Left forelimb (tissue), 1 donor: ENCODE data around the gene SGTB.

Source experiments
- DNase-seq: peaks from one replicate; pipeline ENCODE4 v3.0.0-alpha.2; 2018; ENCODE audit warnings: low spot score

Gene SGTB, protein sequence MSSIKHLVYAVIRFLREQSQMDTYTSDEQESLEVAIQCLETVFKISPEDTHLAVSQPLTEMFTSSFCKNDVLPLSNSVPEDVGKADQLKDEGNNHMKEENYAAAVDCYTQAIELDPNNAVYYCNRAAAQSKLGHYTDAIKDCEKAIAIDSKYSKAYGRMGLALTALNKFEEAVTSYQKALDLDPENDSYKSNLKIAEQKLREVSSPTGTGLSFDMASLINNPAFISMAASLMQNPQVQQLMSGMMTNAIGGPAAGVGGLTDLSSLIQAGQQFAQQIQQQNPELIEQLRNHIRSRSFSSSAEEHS

DNA sequence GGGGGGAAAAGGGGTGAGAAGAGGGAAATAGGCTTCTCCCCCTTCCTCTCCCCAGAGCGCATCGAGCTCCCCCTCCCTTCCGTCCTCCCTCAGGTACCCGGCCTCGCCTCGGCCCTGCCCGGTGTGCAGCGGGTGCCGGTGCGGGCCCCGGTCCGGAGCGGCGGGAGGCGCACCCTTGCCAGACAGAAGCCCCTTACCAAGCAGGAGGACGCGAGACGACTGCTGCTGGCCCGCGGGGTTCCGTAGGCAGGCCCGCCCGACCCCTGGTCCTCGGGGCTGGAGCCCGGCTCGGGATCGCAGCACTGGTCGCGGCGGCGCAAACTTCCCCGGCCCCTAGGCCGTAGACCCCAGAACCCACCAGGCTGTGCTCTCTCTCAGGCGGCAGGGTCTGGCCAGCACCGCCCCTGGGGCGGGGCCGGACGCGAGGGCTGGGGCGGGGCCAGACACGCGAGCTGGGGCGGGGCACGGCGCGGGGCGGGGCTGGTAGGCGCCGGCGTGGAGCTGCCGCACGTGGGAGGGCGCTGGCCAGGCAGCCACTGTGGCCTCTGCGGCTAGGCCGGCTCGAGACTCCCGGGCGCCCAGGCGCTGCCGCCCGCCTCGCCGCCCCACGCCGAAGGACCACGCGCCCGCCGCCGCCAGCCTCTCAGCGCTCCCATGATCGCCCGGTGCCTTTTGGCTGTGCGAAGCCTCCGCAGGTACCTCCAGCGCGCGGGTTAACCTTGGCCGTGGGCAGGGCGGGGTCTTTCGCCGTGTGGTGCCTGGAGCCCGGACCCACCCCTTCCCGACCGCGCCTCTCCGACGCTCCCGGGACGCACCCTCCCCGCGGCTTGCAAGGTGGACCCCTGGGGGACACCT lies at the start of gene SGTB, which contains the start of gene NLN:
TSS of gene SGTB (minus strand) at position 390 of the 855 bp plus-strand sequence. CDS start 1,302 bp downstream, outside the sequence.
TSS of gene NLN (plus strand) at position 486 of the 855 bp plus-strand sequence. CDS start at position 655, 169 bp downstream.
- DNase-seq, result peak; percentile 93

DNA sequence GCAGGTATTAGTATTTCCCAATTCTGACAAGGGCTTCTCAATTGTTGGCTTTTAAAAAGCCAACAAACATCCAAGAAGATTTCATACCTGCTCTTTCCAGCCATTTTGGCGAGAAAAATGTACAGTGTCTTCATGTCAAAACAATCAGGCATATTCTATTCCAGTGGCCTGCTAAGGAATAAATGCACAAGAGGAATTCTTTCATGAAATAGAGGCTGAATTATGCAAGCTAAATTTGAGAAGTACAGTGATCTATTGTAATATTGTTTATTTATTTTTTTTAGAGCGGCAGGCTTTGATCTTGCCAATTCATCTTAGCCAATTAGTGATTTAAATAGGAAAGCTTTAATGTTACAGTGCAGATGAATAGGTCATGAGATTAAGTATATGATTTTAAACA lies 49.4 kb upstream of the SGTB start:
- no peak for DNase-seq

DNA sequence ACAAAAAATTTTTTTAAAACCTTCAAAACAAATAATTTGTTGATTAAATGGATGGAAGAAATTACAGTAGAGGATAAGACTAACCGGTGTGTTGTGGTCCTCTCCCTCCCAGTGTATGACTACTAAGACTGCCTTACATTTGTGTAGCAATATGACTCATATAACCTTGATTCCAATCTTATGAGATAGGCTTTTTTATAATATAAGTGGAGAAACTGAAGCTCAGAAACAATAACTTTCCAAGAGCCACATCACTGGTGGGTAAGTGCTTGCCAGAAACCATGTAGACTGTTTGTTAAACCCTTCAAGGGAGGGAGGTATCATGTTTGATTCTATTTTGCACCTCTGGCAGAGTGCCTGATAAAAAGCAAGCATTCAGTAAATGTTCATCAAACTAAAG lies 47.6 kb upstream of the SGTB start:
- no peak for DNase-seq

DNA sequence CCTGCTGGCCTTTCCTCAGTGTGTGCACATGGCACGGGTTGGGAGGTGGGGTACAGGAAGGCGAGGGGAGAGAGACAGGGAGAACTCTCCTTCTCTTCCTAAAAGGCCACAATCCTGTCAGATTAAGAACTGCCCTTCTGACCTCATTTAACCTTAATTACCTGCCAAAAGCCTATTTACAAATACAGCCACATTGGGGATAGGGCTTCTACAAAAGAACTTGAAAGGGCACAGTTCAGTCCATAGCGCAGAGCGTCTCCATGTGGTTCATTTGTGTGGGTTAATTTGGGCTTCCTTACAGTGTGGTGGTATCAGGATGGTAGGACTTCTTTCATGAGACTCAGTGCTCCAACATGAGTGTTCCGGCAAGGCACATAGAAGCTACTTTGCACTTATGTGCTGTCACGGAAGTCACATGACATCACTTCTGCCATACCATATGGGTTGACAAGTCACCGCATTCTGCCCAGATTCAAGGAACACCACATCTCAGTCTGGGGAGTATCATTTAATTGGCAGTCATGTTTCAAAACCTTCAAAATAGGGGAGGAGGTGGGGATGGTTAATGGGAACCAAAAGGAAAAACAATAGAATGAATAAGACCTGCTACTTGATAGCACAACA lies 46.9 kb upstream of the SGTB start:
- DNase-seq, result no peak

DNA sequence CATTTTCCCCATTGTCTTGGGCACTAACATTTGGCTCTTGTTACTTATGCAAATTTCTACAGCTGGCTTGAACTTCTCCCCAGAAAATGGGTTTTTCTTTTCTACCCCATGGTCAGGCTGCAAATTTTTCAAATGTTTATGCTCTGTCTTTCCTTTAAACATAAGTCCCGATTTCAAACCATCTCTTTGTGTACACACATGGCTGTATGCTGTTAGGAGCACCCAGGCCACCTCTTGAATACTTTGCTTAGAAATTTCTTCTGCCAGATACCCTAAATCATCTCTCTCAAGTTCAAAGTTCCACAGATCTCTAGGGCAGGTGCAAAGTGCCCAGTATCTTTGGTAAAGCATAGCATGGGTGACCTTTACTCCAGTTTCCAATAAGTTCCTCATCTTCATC lies 45.7 kb upstream of the SGTB start:
- DNase-seq, result no peak

DNA sequence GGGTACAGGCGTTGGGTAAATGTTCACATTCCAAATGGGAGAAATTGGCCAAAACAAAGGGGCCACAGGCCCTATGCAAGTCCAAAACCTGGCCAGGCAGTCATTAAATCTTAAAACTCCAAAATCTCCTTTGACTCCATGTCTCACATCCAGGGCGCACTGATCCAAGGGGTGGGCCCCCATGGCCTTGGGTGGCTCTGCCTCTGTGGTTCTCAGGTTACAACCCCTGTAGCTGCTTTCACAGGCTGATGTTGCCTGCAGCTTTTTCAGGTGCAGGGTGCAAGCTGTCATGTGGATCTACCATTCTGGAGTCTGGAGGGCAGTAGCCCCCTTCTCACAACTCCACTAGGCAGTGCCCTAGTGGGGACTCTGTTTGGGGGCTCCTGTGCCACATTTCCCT lies 44.9 kb upstream of the SGTB start:
- DNase-seq, result no peak

DNA sequence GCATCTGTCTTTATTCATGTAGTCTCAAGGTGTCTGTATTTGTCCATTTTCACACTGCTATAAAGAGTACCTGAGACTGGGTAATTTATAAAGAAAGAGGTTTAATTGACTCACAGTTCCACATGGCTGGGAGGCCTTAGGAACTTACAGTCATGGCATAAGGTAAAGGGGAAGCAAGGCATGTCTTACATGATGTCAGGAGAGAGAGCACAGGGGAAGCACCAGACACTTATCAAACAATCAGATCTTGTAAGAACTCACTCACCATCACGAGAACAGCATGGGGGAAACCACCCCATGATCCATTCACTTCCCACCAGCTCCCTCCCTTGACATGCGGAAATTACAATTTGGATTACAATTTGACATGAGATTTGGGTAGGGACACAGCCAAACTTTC lies 44.3 kb upstream of the SGTB start:
- no peak for DNase-seq

DNA sequence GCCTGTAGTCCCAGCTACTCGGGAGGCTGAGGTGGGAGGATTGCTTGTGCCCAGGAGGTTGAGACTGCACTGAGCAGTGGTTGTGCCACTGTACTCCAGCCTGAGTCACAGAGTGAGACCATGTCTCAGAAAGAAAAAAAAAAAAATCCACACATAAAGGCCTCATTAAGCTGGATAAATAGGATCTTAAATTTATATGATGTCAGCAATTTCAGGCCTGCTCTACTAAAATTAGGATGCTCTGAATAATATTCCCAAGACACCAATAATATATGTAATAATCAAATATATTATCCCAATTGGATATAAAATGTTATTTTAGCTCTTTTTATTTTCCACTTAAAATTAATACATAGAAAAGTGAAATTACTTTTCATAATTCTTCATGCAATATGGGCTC lies 43.7 kb upstream of the SGTB start:
- DNase-seq, result no peak

DNA sequence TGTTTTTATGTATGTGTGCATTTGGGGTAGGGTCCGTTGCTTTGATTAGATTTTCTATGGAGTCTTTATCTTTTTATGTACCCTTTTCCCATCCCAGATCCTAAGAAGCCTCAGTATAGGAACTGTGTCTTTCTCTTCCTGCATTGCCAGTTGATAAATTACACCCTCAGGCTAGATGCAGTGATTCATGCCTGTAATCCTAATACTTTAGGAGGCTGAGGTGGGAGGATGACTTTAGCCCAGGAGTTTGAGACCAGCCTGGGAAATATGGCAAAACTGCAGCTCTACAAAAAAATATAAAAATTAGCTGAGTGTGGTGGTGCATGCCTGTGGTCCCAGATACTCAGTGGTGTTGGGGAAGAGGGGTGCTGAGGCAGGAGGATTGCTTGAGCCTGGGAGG lies 40.3 kb upstream of the SGTB start:
- DNase-seq, result no peak

DNA sequence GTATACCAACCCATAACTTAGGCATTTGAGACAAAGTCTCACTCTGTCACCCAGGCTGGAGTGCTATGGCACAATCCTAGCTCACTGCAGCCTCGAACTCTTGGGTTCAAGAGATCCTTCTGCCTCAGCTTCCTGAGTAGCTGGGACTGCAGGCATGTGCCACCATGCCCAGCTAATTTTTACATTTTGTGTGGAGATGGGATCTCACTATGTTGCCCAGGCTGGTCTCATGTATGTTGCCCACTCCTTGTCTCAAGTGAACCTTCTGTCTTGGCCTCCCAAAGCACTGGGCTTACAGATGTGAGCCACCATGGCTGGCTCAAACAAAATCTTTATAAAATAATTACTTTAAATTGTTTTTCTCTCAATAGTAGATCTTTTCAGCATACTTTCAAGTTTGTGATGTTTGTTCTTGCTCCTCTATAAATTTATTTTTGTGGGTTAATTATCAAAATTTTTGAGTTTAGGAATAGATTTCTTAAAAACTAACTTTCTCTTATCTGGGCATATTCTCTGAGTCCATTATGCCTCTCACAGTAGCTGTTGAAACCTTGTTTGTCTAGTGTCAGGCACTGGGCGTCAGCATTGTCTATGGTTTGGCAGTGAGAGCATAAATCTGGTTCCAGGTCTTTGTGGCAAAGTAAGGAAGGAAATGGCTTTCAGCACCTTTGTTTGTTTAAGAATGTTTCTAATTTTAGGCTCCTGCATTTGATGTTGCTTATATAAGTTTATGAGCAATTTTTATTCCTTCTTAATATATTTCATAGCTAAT lies 38.8 kb upstream of the SGTB start:
- no peak for DNase-seq

DNA sequence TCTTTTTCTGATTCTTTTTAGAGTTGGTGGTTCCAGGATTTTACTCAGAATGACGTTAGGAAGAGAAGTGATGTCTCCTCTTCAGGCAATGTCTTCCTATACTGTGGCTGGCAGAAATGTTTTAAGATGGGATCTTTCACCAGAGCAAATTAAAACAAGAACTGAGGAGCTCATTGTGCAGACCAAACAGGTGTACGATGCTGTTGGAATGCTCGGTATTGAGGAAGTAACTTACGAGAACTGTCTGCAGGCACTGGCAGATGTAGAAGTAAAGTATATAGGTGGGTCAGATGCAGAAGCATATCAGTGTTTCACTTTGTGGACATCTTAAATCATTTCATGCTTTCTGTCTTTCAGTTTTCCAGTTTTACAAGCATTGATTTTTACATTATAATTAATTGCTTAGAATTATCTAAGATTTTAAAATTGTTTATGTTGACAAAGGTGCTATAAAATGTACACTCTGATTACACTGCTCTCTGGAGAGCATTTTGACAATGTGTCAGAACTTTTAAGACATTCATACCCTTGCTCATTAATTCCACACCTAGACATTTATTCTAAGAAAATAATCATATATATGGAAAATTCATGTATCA lies 36.7 kb upstream of the SGTB start:
- DNase-seq, result no peak

DNA sequence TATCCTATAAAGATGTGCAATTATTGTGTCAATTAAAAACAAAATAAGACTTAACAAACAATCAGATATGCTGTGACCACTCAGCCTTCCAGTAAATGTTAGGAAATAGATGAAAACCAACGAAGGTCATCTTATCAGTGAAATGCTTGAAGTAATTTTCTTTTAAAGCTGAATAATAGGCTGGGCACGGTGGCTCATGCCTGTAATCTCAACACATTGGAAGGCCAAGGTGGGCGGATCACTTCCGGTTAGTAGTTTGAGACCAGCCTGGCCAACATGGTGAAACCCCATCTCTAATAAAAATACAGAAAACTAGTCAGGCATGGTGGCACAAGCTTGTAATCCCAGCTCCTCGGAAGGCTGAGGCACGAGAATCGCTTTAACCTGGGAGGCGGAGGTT lies 31.3 kb upstream of the SGTB start:
- DNase-seq, result no peak

DNA sequence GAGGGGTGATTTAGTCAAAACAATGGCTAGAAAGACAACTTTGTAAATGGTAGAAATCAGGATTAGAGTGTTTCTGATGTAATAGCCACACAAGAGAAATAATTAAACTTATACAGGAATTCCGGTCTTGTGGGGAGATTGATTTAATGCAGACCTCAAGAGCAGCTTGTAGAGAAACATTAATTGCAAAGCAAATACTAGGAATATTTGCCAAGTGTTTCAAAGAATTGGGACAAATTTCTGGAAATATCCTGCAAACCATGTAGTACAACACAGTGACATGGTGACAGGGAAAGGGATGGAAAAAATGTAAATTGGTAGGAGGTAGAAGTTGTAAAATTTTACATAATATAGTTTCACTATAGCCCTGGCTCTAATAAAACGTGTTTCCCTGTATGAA lies 29.0 kb upstream of the SGTB start:
- DNase-seq, result no peak

DNA sequence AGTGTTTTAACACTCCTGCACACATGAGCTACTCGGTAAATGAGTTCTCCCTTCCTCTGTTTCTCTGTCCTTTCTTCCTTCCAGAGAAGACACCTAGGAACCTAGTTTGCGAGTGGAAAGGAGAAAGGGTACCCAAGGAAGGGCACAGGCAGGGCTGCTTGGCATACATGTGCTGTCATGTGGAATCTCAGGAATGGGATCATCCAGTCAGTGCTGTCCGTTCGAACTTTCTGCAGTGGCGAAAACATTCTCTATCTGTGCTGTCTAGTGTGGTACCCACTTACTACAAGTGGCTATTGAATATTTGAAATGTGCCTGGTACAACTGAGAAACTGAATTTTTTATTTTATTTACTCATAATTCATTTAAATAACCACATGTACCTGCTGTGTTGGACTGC lies 28.0 kb upstream of the SGTB start:
- DNase-seq, result no peak

DNA sequence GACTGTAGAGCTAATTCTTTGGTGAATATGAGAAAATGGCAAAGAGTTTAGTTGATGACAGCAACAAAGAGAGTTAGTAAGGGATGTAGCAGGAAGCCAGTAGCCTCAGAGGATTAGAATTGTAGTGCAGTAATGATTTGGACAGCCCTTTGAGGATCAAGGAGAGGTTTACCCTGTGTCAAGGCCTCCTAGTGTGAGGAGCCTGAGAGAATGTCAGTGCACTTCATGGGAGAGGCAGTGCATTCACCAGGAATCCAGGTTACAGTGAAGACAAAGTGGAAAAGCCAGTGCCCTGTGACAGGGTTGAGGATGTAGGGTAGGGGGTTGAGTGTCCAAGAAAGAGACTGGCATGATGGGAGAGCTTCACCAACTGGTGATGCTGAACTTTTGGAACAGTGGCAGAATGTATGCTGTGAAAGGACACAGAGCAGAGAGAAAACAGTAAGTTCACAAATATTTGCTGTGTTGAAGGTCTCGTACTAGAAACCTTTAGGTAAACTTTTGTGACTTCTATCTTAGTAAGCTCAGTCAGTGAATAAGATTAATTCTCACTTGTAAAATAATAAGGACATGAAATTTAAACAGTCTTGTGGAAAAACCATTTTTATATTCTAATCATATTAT lies 27.4 kb upstream of the SGTB start:
- no peak for DNase-seq

DNA sequence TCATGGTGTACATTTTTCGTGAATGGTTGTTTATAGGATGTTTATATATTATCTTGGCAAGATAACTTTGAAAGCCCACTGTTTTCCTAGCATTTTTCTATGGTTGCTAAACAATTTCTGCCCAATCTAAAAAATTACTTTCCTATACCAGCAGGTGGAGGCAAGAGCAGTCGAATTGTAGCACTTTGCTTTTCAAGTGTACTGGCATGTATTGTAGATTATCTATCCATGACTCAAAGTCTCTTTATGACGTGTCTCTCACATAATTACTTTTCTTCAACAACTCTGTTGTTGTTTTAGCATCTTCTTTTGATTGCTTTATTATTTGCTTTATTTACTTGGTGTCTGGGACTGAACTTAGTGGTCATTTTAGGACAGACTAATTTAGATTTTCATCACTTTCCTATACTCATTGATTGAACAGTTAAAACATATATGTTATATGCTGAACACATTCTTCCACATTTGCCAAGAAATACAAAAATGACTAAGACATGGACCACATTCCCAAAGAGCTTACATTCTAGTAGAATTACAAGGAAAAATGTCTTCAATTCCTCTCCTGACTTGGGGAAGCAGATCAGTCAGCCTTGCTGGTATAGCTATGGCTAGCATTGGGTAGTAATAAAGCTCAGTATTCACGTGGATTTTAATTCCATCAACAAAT lies 20.8 kb upstream of the SGTB start:
- DNase-seq, result no peak

DNA sequence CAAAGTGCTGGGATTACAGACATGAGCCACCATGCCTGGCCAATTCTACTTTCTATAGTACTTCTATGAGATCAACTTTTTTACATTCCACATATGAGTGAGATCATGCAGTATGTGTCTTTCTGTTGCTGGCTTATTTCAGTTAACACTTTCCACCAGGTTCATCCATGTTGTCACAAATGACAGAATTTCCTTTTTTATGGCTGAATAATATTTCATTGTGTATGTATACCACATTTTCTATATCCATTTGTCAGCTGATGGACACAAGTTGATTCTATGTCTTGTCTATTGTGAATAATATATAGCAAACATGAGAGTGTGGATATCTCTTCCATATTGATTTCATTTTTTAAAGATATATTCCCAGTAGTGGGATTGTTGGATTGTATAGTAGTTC lies 17.3 kb upstream of the SGTB start:
- no peak for DNase-seq

DNA sequence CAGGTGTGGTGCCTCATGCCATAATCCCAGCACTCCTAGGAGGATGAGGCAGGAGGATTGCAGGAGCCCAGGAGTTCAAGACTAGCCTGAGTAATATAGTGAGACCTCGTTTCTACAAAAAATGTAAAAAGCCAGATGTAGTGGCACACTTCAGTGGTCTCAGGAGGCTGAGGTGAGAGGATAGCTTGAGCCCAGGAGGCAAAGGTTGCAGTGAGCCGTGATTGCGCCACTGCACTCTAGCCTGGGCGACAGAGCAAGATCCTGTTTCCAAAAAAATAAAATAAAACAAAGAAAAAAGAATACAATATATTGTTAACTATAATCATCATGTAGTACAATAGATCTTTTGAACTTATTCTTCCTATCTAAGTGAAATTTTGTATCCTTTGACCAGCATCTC lies 16.4 kb upstream of the SGTB start:
- no peak for DNase-seq

DNA sequence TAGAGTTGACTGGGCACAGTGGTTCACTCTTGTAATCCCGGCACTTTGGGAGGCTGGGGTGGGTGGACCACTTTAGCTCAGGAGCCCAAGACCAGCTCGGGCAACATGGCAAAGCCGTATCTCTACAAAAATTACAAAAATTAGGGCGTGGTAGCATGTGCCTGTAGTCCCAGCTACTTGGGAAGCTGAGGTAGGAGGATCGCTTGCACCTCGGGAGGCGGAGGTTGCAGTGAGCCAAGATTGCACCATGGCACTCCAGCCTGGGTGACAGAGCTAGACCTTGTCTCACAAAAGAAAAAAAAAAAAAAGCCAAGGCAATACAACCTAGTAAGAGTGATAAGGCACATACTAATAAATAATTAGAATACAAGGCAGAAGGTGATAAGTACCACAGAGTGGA lies 15.9 kb upstream of the SGTB start:
- no peak for DNase-seq

DNA sequence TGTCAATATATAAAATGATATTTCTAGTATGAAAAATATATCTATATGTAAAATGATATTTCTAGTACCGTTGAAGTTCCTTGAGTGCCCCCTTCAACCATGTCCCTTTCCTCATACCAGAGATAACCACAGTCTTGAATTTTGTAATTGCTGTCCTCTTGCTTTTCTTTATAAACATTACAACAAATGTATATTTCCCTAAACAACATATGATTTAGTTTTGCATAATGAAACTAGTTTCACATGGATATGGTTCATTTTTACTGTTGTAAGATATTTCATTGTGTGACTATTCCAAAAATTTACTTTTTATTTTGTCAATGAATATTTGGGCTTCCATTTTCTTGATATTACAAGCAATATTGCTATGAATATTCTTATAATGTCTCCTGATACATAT lies 14.1 kb upstream of the SGTB start:
- no peak for DNase-seq

DNA sequence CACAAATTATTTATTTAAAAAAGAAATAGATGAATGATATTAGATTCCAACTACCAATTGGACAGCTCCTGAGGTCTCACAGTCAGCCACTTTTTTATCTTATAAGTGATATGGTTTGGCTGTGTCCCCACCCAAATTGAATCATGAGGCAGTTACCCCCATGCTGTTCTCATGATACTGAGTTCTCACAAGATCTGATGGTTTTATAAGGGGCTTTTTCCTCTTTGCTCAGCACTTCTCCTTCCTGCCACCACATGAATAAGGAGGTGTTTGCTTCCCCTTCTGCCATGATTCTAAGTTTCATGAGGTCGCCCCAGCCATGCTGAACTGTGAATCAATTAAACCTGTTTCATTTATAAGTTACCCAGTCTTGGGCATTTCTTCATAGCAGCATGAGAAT lies 13.0 kb upstream of the SGTB start:
- DNase-seq, result no peak
